K562 (cell line): Measurements from ENCODE around the gene ZKSCAN5. TPM values are rescaled to one million over a fixed set of nuclear protein-coding genes. Genes with fewer than 3 reads are reported as not detected.
"Not testable (repeated sequence)": the region's sequence is repeated elsewhere in the genome, so short reads cannot be mapped to it uniquely, and the experiment has no call there.

Source experiments
- ATAC-seq: fragments of 200-7000 bp; cut with Tn5 transposase; 3 replicates; pipeline ENCODE4 v1.9.1; 2020; ENCODE audit warnings: moderate library complexity
- BruUV-seq: library from RNA; stranded (reverse); fragments of 400-500 nt; replicated peaks from 2 replicates; lab custom pipeline; 2021; lab: Mats Ljungman, UMichigan
- CTCF ChIA-PET: fragments of 300-600 bp; formaldehyde crosslinking; extraction: SDS; loops from one replicate; lab custom pipeline; 2021; ENCODE audit warnings: low intra/inter-chr PET ratio; lab: Yijun Ruan, JAX
- POLR2A ChIA-PET: fragments of 300-600, 350-650 bp; sonication (Branson Sonifier 250); formaldehyde crosslinking; extraction: SDS; loops from one replicate; lab custom pipeline; 2021; ENCODE audit warnings: antibody characterized with exemption, inconsistent platforms; lab: Yijun Ruan, JAX
- DNase-seq, 4 experiments: peaks; one replicate each; pipeline versions ENCODE4 v3.0.0 to v3.0.0-alpha.2; 2011 to 2018; ENCODE audit warnings: low spot score in 3 of 4, mixed read lengths in 3 of 4; ENCODE audit errors: extremely low read depth in 1 of 4
- FAIRE-seq: peaks from 2 replicates; lab custom pipeline; 2011; peaks lifted over from hg19 to GRCh38; lab: Jason Lieb, UNC
- H2AFZ ChIP-seq: 2 replicates; pipeline ENCODE4 v1.6.0; 2011; ENCODE audit warnings: low read depth, low read length, control low read depth, inconsistent platforms
- H3K27ac ChIP-seq: fragments of 200-600 bp; 3 replicates; pipeline ENCODE4 v1.8.0; 2011; ENCODE audit warnings: low read depth, mild to moderate bottlenecking, control low read depth, inconsistent platforms, low read length, moderate library complexity, mixed read lengths; ENCODE audit errors: extremely low read depth
- H3K27me3 ChIP-seq, 2 experiments: fragments of 300-600 bp in 1 of 2; 2 replicates in 1 of 2; 3 replicates in 1 of 2; pipeline versions ENCODE4 v1.6.0 to v1.8.0; 2011; ENCODE audit warnings: inconsistent platforms in 2 of 2, low read length in 2 of 2, mild to moderate bottlenecking in 1 of 2, mixed read lengths in 1 of 2, moderate library complexity in 1 of 2; ENCODE audit not compliant: control insufficient read depth in 2 of 2, insufficient read depth in 2 of 2
- H3K36me3 ChIP-seq: fragments of 300-600 bp; 3 replicates; pipeline ENCODE4 v1.8.0; 2011; ENCODE audit warnings: mild to moderate bottlenecking, low read length, inconsistent platforms; ENCODE audit not compliant: control insufficient read depth, insufficient read depth
- H3K4me1 ChIP-seq, 2 experiments: fragments of 200-600 bp in 1 of 2; replicated peaks in 1 of 2; 2 replicates in 1 of 2; 3 replicates in 1 of 2; pipeline versions ENCODE4 v1.5.1 to v1.8.0; 2011; ENCODE audit warnings: inconsistent platforms in 2 of 2, low read length in 2 of 2, mild to moderate bottlenecking in 1 of 2, mixed read lengths in 1 of 2, moderate library complexity in 1 of 2; ENCODE audit not compliant: control insufficient read depth in 2 of 2, insufficient read depth in 2 of 2
- H3K4me2 ChIP-seq: 2 replicates; pipeline ENCODE4 v1.6.1; 2011; ENCODE audit warnings: low read length, control low read depth, inconsistent platforms, mixed read lengths; ENCODE audit not compliant: insufficient read depth
- H3K4me3 ChIP-seq: fragments of 200-600 bp; sonication (generic), shearing (Covaris generic); 2 replicates; pipeline ENCODE4 v1.5.1; 2016; ENCODE audit warnings: control low read depth, inconsistent platforms
- H3K79me2 ChIP-seq: fragments of 200-600 bp; 3 replicates; pipeline ENCODE4 v1.8.0; 2011; ENCODE audit warnings: low read length, inconsistent platforms; ENCODE audit not compliant: control insufficient read depth, insufficient read depth
- H3K9ac ChIP-seq, 2 experiments: 2 replicates each; pipeline versions ENCODE4 v1.6.0 to v1.6.1; 2011; ENCODE audit warnings: low read depth in 2 of 2, low read length in 2 of 2, control low read depth in 1 of 2, inconsistent platforms in 1 of 2, mild to moderate bottlenecking in 1 of 2, mixed read lengths in 1 of 2; ENCODE audit not compliant: insufficient read depth in 1 of 2
- H3K9me1 ChIP-seq: one replicate; pipeline ENCODE4 v1.6.0; 2011; ENCODE audit warnings: inconsistent platforms, mild to moderate bottlenecking, low read length, moderate library complexity; ENCODE audit not compliant: control insufficient read depth, insufficient read depth
- H3K9me3 ChIP-seq: replicated peaks from 2 replicates; pipeline ENCODE4 v1.5.1; 2011; ENCODE audit warnings: low read depth, low read length, inconsistent platforms; ENCODE audit not compliant: control insufficient read depth, insufficient read depth
- H4K20me1 ChIP-seq: replicated peaks from 2 replicates; pipeline ENCODE4 v1.6.1; 2011; ENCODE audit warnings: low read length, inconsistent platforms, mixed read lengths; ENCODE audit not compliant: control insufficient read depth, insufficient read depth
- ASH1L ChIP-seq: fragments of 450-650 bp; IDR thresholded peaks from 2 replicates; pipeline ENCODE4 v1.6.1; 2018; ENCODE audit warnings: borderline replicate concordance, mild to moderate bottlenecking, low read depth; ENCODE audit not compliant: partially characterized antibody
- BCOR ChIP-seq: fragments of 450-650 bp; IDR thresholded peaks from 2 replicates; pipeline ENCODE4 v1.6.1; 2016
- HCFC1 ChIP-seq: IDR thresholded peaks from 2 replicates; pipeline ENCODE4 v1.6.1; 2012; ENCODE audit warnings: low read depth, low read length, improper control_type of control experiment
- KDM1A ChIP-seq, 2 experiments: fragments of 450-650 bp; IDR thresholded peaks; 2 replicates each; pipeline ENCODE4 v1.6.1; 2016; ENCODE audit warnings: mild to moderate bottlenecking in 2 of 2
- NCOR1 ChIP-seq: fragments of 450-650 bp; IDR thresholded peaks from 2 replicates; pipeline ENCODE4 v1.6.1; 2016; ENCODE audit warnings: mild to moderate bottlenecking, moderate library complexity
- RBBP5 ChIP-seq: fragments of 200-600 bp; sonication (generic); IDR thresholded peaks from 2 replicates; pipeline ENCODE4 v1.6.1; 2012; ENCODE audit warnings: borderline replicate concordance, mild to moderate bottlenecking, low read length, control low read depth, inconsistent platforms; ENCODE audit not compliant: insufficient read depth, poor library complexity, severe bottlenecking
- ZNF146 ChIP-seq: IDR thresholded peaks from one replicate; pipeline ENCODE4 v1.6.1; 2018; ENCODE audit warnings: missing compliant biosample characterization; ENCODE audit not compliant: unreplicated experiment
- WGBS: fragments of 100-300 bp; shearing (Covaris generic); methylation state at CpG from one replicate; pipeline ENCODE4 v1.1.6; 2016; ENCODE audit warnings: low coverage, mixed read lengths; ENCODE audit not compliant: insufficient coverage; ENCODE audit errors: missing lambda C conversion rate; 5-methylcytosine and 5-hydroxymethylcytosine counted together
- in situ Hi-C: fragments of 300-500 bp; cut with MboI; formaldehyde crosslinking; loops from 4 replicates; pipeline ENCODE4 v1.15.0; 2018; ENCODE audit warnings: inconsistent platforms, mixed read lengths
- intact Hi-C: fragments of 100-400 bp; cut with micrococcal nuclease; formaldehyde crosslinking; loops from 2 replicates; pipeline ENCODE4 v1.14.2; 2022
- polyA plus RNA-seq, 8 experiments: library from polyadenylated mRNA; depleted of rRNA in 4 of 8; stranded (reverse) in 5 of 8; unstranded in 3 of 8; fragments of >200 nt; fragmentation: Nextera tagmentation in 2 of 8; fragmentation: Illumina TruSeq in 1 of 8; extraction: Ambion mirVana in 2 of 8; extraction: Trizol in 1 of 8; gene quantifications; 2 replicates each; pipeline versions ENCODE4 v1.2.1 to v1.2.3, GENCODE V29; 2011 to 2014; ENCODE audit warnings: inconsistent platforms in 1 of 8, missing spikeins in 1 of 8
- total RNA-seq, 7 experiments: library from RNA; depleted of rRNA in 6 of 7; stranded (reverse); fragments of >200 nt in 6 of 7; fragmentation: Illumina TruSeq in 2 of 7; extraction: Trizol in 2 of 7; gene quantifications; 2 replicates each; pipeline versions ENCODE4 v1.2.1 to v1.2.3, GENCODE V29; 2011 to 2021; ENCODE audit warnings: low replicate concordance in 1 of 7

The ZKSCAN5 gene
- total and polyA plus RNA-seq, 9 of the 15 experiments (the other 6 are each of a cell fraction or from before 2014, with no cell fraction given) = 4.2 to 19.0 (median 15.0) TPM

GRCh38 chr7:99549545-99549944 is 45.1 kb downstream of the ZKSCAN5 start:
- H3K9me1 ChIP-seq, CTCF ChIA-PET, in situ Hi-C loops, H3K4me1 ChIP-seq, FAIRE-seq, H3K9ac ChIP-seq, H4K20me1 ChIP-seq, H3K9me3 ChIP-seq, H2AFZ ChIP-seq, DNase-seq, intact Hi-C loops, H3K27me3 ChIP-seq, H3K27ac ChIP-seq, BruUV-seq, H3K4me3 ChIP-seq, ATAC-seq, H3K4me2 ChIP-seq: not testable (repeated sequence)
- H3K79me2 ChIP-seq = peaks cover 17% of the 10 kb centered on the region
- POLR2A ChIA-PET = interaction anchor here (1.2 kb wide), 1 partner anchor 9 kb away, joined by 3 read pairs; no protein-coding TSS in a partner anchor
- TF ChIP-seq ZNF146 (CRISPR knock-in tag) (peak; percentile 23), BCOR (peak; percentile 61; the same call in 1 of the 2 replicates), KDM1A (IDR thresholded peaks at IDR 0.05) (0 out of 4 replicates have a peak, but pooled peaks of 1 of the 2 experiments have one; percentile 22)
- no CpG with 5 or more reads among the region's 2 CpGs for WGBS
- peaks cover 18% of the 10 kb centered on the region for H3K36me3 ChIP-seq

GRCh38 chr7:99551334-99551733 is 46.9 kb downstream of the ZKSCAN5 start:
- Histone ChIP-seq H3K9ac (peak overlapping the region; percentile 93 to 94), H3K27me3 (no peaks in the 10 kb centered on the region), H3K4me1 (peaks cover 6 to 7% of the 10 kb centered on the region in 2 experiments; a peak in 3 of 5 replicates), H3K9me1 (no peaks in the 10 kb centered on the region), H3K27ac (peak overlapping the region; percentile 76), H4K20me1 (no peaks in the 10 kb centered on the region), H3K79me2 (peaks cover 17% of the 10 kb centered on the region), H3K4me3 (peak overlapping the region; percentile 79), H2AFZ (peak overlapping the region; percentile 90), H3K4me2 (peak overlapping the region; percentile 95), H3K9me3 (no peaks in the 10 kb centered on the region; the same call in 1 of the 2 replicates), H3K36me3 (peaks cover 34% of the 10 kb centered on the region)
- POLR2A ChIA-PET = interaction anchor here (0.7 to 1.2 kb wide), 3 partner anchors 16 to 47 kb away, joined by 3 to 4 read pairs (median 4); partner anchors contain the start of gene ZKSCAN5
- WGBS = 5% methylated on average over 15 of the region's 15 CpGs
- CTCF ChIA-PET = no interaction called here
- BruUV-seq = no TSS peak
- in situ Hi-C loops = no loop called here
- FAIRE-seq (no peak), DNase-seq (no peak), ATAC-seq (peak; percentile 49)
- intact Hi-C loops = loop anchor here (5.0 to 10.0 kb wide), 2 partner anchors 44 to 77 kb away; partner anchors contain the start of gene ZNF789
- no peak for TF ChIP-seq HCFC1
- TF ChIP-seq NCOR1 = no peak
- TF ChIP-seq RBBP5 = no peak
- no peak for TF ChIP-seq ASH1L
